Cerebellar cortex (tissue), 1 donor: ENCODE results near the gene SPEF2.
A peak's percentile ranks its signal among the peaks of the same experiment; 100 is the strongest.
"Not testable (repeated sequence)": the region's sequence is repeated elsewhere in the genome, so short reads cannot be mapped to it uniquely, and the experiment has no call there.

Source experiments
- DNase-seq: peaks from one replicate; pipeline ENCODE4 v3.0.0-alpha.2; 2015; ENCODE audit warnings: low spot score

The SPEF2 gene

GRCh38 chr5:35651002-35651756 lies 33.5 kb downstream of the SPEF2 start:
- DNase-seq: peak; percentile 28

DNA sequence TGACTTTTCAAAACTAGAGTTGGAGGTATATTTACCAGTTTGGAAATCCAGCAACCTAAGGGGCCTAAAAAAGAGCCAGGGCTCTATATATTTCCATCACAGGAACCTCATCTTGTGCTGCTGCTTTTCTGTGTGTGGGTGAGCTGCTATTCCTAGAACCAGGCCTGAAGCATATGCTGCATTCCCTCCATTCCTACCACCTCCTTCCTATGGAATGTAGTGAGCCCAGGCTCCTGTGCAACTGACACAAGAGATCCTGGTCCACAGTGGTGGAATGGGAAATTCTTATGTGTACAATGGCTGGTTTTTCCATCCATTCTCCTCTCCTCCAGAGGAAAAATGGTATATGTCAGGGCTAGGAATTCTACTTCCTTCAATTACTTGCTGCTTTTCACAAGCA lies 39.1 kb downstream of the SPEF2 start:
- no peak for DNase-seq

DNA sequence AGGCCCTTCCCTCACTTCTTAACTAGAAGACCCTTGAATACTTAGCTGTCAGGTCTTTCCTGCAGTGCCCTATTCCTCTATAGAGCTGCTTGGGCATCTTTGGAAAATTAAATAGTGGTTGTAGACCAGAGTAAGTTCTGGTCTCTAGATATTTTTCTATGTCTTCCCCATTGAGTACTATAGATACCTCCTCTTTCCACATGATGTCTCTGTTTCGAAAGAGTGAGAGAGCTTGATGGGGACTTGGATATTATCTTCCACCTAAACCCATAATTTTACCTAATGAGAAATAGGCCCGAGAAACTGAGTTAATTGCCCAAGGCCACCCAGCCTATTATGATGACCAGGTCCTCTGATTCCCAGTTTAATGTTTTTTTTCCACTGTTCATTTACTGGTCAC lies 40.2 kb downstream of the SPEF2 start:
- DNase-seq: no peak

- DNase-seq: no peak
Measured at GRCh38 chr5:35659556-35659955, 41.9 kb downstream of the SPEF2 start.

GRCh38 chr5:35660451-35660850 lies 42.8 kb downstream of the SPEF2 start:
- no peak for DNase-seq

DNA sequence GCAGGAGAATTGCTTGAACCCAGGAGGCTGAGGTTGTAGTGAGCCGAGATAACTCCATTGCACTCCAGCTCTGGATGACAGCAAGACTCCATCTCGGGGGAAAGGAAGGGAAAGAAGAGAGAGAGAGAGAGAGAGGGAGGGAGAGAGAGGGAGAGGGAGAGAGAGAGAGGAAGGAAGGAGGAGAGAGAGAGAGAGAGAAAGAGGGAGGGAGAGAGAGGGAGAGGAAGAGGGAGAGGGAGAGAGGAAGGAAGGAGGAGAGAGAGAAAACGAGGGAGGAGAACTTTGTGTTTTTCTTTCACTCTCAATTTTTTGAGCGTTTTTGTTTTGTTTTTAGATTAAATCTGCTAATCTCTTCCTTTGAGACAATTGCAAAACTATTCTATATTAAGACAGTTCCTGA lies 46.9 kb downstream of the SPEF2 start:
- DNase-seq: no peak

- DNase-seq: no peak
Measured at GRCh38 chr5:35665096-35665495, 47.4 kb downstream of the SPEF2 start.

DNA sequence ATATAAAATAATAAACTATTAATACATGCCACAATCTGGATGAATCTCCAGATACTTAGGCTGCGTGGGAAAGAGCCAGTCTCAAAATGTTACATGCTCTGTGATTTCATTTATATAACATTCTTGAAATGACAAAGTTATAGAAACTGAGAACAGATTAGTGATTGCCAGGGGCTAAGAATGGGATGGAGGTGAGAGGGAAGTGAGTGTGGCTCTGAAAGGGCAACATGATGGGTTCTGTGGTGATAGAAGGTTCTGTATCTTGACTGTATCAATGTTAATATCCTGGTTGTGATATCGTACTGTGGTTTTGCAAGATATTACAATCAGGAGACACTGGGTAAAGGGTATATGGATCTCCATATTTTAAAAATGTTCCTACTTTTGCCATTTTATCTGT lies 50.7 kb downstream of the SPEF2 start:
- DNase-seq: no peak

DNA sequence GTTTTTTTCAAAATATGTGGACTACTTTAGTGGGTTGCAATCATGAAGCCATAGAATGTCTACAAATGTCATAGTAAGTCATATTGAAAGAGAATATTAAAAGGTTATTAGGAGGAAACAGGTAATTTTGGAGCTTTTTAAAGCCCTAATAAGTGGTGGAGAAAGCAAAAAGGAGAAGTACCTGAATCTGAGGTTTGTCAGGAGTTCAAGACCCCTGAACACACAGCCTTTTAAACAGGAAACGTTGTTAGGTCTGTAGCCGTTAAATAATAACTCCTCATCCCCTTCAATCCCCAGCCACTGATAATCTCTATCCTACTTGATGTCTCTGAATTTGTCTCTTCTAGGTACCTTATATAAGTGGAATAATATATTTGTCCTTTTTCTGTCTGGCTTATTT lies 51.1 kb downstream of the SPEF2 start:
- DNase-seq: no peak

DNA sequence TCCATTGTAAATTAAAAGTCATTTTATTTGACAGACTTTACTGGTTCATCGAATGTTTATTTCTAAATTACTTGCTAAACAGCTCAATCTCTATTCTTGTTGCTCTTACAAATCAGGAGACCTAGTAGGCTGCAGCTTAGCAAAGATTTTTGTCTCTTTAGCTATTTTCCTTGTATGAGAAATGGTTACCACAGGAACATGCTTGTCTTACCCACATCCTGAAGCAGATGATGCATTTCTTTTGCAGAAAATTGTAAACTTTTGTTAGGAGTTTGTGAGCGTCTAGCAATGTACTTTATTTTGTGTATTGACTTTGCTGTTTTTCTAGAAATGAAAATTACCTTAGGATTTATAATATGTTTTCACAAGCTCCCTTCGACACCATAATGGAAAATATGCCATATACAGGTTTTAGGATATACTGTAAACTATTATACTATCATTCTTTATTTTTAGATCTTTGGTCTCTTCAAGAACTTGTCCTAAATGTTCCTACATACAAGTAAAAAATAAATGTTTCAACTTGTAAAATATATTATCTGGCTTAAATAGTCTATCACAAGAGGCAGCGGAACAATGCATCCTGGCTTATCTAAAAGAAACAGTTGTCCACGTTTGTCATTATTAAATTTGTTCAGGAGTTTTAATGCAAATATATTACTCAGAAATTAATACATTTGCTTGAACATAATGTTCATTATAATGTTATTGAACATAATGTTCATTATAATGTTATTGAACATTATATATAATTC lies 54.1 kb downstream of the SPEF2 start:
- DNase-seq: no peak

- DNase-seq: not testable (repeated sequence)
Measured at GRCh38 chr5:35672296-35672655, 54.6 kb downstream of the SPEF2 start.

DNA sequence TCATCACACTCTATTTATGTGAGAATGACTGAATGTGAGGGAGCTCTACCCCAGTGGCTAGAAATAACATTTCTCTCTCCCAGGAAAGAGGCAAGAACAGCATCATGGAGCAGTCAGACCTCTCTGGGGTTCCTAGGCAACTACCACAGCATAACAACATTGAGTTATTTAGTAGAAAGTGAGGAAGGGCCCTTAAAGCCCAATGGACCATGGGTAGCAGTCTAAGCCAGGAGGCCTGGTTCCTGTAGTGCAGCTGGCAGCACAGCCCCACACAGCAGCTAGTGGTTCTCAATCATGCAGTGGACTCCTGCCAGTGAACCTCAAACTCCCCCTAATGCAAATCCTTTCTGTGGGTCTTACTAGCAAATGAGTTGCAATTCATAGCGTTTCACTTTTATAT lies 55.3 kb downstream of the SPEF2 start:
- DNase-seq: no peak

GRCh38 chr5:35674049-35674448 lies 56.4 kb downstream of the SPEF2 start:
- DNase-seq: no peak

DNA sequence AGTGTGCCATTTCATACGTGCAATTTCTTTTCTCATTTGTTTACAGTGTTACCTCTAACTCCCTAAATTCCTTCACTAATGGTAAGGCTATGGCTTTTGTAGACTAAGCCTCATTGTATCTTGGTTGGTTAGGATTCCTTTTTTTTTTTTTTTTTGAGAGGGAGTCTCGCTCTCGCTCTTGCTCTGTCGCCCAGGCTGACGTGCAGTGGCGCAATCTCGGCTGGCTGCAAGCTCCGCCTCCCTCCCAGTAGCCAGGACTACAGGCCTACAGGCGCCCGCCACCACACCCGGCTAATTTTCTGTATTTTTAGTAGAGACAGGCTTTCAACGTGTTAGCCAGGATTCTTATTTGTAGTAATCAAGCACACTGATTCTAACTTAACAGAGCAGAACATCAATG lies 57.7 kb downstream of the SPEF2 start:
- no peak for DNase-seq

DNA sequence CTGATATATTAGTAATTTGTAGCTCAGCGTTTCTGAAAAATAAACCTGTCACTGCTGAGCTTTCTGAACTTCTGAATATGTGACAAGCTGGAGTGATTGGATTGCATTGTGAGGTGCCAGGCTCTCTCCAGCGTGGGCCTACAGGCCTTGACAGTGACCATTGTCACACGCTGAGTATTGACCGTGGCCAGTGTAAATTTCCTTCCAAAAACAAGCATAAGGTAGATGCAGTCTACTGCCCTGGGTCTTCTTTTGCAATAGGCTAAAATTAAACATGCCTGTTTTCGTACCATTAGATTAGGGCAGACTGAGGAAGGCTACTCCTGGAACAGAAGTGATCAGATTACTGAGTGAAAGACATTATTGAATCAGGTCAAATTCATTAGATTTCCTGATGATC lies 60.2 kb downstream of the SPEF2 start:
- DNase-seq: no peak

- no peak for DNase-seq
Measured at GRCh38 chr5:35678661-35679060, 61.0 kb downstream of the SPEF2 start.

DNA sequence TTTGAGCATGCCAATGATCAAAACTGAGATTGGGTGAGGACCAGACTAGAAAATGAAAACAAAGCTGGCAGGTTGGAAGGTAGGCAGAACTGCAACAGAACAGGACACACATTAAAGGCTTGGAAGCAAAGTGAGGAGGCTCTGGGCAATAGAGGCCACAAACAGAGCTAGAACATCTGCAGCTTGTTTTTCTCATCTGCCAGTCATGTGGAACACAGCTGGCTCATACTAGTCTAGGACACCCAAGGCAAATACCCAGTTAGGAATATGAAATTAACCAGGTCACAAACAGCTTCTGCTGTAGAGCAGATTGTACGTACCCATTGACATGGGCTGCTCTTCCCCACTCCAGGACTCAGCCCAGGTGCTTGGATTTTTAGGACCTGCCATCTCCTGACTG lies 61.7 kb downstream of the SPEF2 start:
- no peak for DNase-seq

DNA sequence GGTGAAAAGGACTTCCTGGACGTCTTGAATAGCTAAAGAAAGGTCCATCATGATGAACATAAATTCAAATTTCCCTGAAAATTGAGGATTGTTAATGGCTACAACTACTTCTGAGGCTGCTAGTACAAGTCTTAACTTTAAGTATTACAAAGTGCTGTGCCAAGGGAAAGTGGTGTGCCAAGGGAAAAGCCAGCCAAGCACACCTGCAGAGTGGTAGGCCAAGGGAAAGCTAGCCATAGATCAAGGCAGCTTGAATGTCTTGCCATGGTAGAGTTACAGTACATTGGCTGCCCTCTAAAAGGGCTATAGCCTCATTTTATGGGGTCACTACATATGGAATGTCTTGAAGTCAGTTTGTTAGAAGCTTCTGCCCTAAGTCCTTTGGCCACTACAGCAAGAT lies 64.2 kb downstream of the SPEF2 start:
- DNase-seq: no peak

GRCh38 chr5:35683466-35683865 lies 65.8 kb downstream of the SPEF2 start:
- no peak for DNase-seq

DNA sequence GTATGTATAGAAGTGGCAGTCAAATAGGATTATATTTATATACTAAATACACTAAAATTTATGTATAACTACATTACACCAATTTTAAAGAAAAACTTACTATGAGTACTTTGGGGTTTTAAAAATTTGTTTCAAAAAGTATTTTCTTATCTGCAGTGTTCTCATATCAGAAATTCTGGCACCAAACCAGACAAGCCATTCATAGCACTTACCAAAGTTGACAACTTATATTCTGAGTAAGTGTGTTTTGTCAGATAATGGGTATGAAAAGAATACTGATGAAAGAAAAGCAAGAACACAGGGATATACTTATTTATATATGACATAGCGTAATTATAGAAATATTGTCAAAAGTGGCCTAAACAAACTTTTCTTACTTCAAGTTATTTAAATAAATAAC lies 67.5 kb downstream of the SPEF2 start:
- no peak for DNase-seq

DNA sequence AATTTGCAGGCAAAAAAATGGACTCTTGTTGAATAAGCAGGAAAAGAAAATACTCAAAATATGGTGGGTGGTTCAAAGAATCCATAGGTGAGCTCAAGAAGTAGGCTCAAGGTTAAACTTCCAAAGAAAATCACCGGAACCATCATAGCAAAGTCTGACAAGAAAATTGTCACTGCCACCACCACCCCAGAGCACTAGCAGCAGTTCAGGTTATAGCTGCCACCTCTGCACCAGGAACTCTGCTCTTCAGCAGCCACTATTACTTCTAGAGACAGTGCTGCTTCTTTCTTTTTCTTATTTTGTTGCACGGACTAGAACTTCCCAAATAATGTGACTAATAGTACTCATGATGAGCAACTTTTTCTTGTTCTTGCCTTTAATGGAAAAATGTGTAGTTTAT lies 70.3 kb downstream of the SPEF2 start:
- no peak for DNase-seq

DNA sequence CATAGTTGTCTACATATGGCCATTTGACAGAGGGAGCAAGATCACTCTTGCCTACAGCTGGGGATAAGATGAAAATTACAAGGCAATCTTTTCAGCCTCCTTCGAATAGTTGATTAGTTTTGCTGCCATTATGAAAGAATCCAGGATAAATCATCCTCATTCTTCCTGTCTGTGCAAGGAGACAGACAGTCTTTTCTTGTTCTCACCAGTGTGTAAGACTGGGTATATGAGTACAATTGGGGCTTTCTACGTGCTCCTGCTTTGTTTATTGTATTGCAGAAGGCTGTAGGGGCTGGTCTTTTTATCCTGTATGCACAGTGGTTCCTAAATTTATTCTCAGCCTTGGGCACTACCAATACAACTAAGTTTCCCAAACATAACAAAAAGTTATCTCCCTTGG lies 76.8 kb downstream of the SPEF2 start:
- no peak for DNase-seq

GRCh38 chr5:35698047-35698808 lies 80.6 kb downstream of the SPEF2 start:
- no peak for DNase-seq
